HG03378 (cell line): ENCODE measurements around the gene ASMT.
A peak's percentile ranks its signal among the peaks of the same experiment; 100 is the strongest.
"Not testable (repeated sequence)": the region's sequence is repeated elsewhere in the genome, so short reads cannot be mapped to it uniquely, and the experiment has no call there.

Experiments used
- ATAC-seq: cut with Tn5 transposase; IDR thresholded peaks from one replicate; pipeline ENCODE4 v1.9.1; 2021; ENCODE audit warnings: mild to moderate bottlenecking, moderate library complexity; ENCODE audit not compliant: unreplicated experiment

The ASMT gene, protein sequence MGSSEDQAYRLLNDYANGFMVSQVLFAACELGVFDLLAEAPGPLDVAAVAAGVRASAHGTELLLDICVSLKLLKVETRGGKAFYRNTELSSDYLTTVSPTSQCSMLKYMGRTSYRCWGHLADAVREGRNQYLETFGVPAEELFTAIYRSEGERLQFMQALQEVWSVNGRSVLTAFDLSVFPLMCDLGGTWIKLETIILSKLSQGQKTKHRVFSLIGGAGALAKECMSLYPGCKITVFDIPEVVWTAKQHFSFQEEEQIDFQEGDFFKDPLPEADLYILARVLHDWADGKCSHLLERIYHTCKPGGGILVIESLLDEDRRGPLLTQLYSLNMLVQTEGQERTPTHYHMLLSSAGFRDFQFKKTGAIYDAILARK

DNA sequence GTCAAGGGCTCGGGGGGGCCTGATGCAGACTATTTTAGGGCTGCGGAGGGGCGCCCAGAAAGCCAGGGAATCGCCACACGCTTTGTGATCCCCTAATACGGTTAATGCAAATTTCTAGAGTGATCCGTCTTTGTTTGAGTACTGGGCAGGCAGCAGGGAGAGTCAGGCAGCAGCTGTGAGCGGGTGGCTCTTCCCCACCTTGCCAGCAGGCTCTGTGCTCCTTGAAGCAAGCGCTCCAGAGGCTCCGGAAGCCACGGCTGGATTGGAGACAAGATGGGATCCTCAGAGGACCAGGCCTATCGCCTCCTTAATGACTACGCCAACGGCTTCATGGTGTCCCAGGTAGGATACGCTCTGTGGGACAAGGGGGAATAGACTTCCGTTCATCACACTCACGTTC lies at the start of gene ASMT:
Gene ASMT (plus strand): TSS at position 133 of the 400 bp plus-strand sequence. CDS start 141 bp downstream, at position 274.
- no peak for ATAC-seq

DNA sequence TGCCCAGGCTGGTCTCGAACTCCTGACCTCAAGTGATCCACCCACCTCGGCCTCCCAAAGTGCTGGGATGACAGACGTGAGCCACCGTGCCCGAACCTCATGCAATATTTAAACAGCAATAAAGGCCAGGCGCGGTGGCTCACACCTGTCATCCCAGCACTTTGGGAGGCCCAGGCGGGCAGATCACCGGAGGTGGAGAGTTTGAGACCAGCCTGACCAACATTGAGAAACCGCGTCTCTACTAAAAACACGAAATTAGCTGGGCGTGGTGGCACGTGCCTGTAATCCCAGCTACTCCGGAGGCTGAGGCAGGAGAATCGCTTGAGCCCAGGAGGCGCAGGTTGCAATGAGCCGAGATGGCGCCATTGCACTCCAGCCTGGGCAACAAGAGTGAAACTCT lies 40.7 kb upstream of the ASMT start:
- ATAC-seq, result not testable (repeated sequence)

DNA sequence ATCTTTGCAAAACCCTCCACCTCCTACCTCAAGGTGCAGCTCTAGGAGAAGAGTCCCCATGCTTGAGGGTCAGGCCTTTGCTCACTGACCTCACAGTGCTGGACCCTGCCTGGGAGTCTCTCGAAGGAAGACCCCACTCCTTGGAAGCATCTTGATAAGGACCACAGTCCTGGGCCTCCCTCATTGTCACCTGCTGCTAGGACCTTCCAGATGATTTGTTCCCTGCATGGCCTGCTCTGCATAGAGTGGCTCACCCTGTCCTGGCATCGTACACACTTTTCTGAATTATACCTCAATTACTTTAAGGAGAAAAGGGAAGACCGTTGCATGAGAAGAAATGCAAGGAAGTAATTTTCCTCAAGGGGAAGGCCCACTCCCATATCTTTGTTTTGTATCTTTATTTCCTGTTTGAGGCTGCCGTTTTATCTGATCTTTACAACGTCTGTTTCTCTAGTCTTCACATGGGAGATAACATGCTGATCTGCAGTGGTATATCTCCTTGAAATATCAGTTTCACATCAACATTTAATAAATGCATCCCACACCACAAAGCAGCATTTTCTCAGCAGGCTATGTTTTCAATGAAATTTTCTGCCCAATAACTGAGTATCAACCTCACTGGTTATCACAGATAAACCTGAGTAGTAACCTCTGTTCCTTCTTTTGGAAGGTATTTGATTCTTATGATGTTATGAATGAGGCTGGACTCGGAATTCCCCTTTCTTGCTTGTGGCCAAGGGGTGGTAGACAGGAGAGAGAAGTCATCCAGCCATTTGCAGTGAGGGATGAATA lies 38.5 kb upstream of the ASMT start:
- ATAC-seq, result no peak

DNA sequence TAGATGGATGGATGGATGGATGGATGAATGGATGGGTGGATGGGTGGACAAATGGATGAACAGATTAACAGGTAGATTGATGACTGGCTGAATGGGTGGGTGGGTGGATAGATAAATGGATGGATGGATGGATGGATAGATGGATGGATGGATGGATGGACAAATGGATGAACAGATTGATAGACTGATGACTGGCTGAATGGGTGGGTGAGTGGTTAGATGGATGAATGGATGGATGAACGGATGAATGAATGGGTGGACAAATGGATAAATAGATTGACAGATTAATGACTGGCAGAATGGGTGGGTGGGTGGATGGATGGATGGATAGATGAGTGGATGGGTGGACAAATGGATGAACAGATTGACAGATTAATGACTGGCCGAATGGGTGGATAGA lies 37.0 kb upstream of the ASMT start:
- no peak for ATAC-seq

DNA sequence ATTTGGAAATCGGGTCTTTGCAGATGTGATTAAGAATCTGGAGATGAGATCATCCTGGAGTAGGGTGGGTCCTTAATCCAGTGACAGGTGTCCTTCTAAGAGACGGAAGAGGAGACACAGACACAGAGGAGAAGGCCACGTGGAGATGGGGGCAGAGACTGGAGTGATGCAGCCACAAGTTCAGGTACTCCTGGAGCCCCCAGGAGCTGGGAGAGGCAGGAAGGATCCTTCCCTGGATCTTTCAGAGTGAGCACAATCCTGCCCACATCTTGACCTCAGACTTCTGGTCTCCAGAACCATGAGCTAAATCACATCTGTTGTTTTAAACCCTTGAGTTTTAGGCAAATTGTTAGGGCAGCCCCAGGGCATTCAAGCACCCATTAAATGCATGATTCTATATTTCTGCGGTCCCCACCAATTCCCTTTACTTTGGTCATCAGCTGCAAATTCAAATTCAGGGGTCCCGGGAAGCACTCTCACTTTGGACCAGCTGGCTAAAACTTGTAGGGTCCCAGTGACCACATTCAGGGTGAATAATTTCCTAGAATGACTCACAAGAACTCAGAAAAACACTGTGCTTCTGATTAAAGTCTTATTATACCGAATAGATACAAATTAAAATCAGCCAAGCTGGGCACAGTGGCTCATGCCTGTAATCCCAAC lies 36.2 kb upstream of the ASMT start:
- no peak for ATAC-seq

DNA sequence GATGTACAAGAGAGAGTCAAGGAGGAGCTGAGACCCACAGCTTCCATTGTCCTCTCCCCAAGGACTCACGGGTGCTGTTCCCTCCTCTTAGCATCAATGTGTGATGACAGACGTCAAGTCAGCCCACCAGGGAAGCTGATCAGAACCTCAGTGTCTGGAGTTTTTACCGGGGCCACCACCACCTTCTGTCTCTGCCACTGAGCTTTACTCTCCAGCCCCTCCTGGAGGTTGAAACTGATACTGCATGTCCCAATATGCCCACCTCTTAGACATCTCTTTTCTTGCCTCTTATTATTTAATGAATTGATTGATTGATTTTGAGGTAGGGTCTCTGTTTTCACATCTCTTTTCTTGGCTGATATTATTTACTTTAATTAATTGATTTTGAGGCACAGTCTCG lies 33.7 kb upstream of the ASMT start:
- ATAC-seq, result peak; percentile 46

DNA sequence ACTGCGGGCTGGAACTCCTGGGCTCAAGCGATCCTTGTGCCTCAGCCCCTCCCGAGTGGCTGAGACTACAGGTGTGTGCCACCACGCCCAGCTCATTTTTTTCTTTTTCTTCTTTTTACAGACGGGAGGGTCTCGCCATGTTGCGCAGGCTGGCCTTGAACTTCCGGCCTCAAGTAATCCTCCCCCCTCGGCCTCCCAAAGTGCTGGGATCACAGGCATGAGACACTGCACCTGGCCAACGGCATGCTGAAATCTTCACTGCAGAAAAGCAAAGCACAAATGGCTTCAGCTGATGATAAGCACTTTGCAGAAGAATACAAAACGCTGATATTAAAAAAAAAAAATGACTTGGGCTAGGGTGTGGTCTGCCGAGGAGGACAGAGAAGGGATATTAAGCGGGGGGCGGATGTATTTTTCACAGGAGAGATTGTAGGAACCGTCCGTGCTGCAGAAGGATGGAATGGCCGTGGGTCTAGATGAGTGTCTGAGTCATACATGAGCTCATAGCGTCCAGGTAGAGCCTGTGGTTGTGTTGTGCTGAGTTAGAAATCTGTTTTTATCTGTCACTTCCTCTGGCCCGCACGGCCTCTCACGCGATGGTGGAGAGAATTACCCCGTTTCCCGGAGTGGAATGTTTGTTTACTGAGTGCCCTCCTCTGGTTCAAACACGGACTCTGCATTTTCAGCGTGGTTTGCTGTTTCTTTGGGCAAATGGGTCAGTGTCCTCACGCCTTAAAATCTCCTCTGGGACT lies 32.0 kb upstream of the ASMT start:
- peak; percentile 82 for ATAC-seq

DNA sequence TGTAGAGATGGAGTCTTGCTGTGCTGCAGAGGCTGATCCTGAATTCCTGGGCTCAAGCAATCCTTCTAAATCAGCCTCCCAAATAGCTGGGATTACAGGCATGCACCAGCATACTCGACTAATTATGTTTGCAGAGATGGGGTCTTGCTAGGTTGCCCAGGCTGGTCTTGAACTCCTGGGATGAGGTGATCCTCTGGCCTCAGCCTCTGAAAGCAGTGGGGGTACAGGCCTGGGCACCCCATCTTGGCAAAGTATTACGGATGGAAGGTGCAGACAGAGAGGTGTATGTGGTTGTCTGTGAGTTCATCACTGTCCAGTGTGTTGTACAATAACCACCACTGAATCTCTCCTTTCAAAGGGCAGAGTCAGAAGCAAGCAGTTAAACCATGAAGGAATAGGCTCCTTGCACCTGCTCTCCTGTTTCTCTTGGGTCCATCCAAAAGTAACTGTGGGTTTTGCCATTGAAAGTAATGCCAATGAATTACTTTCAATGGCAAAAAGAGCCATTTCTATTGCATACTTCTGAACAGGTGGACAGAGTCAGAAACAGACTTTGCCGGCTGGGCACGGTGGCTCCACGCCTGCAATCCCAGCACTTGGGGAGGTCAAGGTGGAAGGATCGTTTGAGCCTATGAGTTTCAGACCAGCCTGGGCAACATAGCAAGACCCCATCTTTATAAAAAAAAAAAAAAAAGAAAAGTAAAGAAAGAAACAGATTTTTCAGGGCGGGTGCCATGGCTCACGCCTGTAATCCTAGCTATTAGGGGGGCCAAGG lies 30.4 kb upstream of the ASMT start:
- no peak for ATAC-seq

DNA sequence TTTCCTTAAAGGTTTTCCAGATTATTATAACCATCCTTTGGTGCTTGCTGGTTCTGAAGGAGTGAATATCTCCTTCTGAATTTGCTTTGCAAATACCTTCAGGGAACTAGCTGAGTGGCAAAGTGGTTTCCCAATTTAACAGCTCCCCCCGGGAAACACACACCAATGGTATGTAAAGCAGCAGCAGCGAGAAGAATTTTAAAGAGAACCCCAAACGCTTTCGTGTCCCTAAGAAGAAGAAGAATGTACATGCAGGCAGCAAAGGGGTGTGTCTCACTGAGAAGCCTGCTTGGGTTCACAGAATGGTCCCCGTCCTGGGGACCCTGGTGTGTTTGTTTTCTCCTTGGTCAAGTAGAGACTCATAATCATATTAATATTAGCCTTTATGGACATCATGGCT lies 27.7 kb upstream of the ASMT start:
- ATAC-seq, result no peak

DNA sequence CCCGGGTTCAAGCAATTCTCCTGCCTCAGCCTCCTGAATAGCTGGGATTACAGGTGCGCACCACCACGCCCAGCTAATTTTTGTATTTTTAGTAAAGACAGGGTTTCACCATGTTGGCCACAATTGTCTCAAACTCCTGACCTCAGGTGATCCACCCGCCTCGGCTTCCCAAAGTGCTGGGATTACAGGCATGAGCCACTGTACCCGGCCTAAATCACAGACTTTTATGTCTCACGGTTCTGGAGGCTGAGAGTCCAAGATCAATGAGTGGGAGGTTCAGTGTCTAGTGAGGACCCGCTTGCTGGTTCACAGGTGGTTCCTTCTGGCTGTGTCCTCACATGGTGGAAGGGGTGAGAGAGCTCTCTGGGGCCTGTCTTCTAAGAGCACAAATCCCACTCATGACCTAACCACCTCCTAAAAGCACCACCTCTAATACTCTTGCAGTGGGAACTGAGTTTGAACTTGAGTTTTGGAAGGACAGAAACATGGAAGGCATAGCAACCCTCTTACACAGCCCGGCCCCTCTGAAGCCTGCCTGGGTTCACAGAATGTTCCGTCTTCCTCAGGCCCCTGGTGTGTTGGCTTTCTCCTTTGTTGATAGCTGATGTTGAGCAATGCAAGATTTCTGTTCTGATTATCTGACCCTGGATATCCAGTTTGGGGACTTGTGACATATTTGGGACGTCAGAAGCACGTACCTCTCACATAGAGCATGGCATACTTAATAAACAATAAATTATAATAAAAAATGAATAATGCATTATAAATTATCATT lies 25.3 kb upstream of the ASMT start:
- ATAC-seq, result no peak

DNA sequence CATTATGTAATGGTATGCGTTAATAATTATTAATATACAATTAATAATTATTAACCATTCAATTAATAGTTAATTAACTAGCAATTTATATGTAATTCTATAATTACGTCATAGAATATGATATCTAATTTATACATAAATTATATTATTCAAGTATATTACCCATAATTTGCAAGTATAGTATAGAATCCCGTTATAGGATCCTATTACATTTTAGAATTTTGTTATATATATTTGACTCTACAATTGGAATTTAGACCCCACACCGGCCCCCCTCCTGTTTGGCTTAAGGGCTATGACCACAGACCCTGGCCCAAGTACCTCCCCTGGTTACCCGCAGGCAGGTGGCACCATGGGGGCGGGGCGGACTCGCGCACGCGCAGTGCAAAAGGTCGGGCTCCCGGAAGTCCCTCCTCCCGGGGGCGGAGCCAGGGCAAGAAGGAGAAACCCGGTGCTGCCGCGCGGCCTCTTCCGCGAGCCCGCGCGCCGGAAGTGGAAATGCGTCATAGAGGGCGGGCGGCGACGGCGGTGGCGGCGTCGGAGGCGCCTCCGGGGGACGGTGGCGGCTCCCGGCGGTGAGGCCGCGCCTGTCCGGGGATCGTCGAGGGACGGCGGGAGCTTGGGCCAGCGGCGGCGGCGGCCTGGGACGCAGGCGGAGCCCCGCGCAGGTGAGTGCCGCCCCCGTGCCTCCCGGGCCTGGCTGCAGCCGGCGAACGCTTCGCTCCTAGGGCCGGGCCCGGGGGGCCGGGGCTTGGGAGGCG lies 23.6 kb upstream of the ASMT start, which contains the start of gene AKAP17A:
Gene AKAP17A (plus strand): TSS at position 503 of the 761 bp plus-strand sequence. CDS start 1,859 bp downstream, outside the sequence.
- peak; percentile 64 for ATAC-seq

DNA sequence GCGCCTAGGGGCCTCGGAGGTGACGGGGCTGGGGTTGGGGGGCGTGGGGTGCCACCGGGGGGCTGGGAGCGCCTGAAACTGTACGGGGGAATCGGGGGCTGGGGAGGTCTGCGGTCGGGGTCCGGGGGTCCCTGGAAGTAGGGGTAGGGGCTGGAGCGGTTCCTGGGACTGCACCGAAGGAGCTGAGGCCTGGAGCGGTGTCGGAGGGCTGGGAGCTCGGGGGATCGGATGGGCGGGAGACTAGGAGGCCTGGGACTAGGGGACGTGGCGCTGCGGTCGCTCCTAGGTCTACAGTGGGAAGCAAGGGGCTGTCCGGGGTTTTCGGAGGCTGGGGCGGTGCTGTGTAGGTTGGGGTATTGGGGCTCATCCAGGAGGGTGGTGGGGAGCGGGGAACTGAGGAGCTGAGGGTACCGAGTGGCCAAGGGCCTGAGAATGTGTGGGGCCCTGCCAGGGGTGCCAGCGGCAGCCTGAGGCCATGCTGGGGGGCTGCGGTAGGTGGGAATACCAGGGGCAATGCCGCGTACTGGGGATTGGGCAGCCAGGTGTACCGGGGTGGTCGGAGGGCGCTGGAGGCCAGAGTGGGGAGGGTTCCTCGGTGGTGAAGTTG lies 22.9 kb upstream of the ASMT start:
- no peak for ATAC-seq

DNA sequence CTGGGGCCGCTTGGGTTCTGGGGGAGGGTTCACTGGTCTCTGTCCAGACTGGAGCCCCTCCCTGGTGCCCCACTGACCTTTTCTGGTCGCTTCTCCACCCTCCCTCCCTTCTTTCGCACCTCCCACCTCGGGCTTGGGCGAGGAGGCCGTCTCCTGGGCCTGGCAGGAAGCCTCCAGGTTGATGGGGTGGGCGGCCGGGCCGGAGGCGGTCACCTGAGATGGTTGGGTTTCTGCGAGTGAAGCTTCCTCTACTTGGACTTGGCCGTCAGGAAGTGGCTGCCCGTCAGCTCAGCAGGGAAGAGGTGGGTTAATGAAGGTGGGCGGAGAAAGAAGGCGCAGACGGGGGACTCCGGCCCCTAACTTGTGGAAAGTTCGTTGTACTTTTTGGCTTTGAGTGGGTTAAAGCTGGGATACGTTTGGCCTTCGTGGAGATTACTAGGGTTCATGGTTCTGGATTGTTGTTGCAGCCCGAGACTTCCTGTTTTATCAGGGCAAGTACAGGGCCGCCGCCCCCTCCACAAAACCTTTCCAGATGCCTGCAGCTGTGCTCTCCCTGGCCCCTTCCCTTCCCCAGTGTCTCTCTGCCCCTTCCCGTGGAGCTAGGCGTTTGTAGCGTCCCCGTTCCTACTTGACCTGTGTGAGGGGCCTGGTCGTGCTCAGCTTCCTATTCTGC lies 22.3 kb upstream of the ASMT start:
- peak; percentile 51 for ATAC-seq

DNA sequence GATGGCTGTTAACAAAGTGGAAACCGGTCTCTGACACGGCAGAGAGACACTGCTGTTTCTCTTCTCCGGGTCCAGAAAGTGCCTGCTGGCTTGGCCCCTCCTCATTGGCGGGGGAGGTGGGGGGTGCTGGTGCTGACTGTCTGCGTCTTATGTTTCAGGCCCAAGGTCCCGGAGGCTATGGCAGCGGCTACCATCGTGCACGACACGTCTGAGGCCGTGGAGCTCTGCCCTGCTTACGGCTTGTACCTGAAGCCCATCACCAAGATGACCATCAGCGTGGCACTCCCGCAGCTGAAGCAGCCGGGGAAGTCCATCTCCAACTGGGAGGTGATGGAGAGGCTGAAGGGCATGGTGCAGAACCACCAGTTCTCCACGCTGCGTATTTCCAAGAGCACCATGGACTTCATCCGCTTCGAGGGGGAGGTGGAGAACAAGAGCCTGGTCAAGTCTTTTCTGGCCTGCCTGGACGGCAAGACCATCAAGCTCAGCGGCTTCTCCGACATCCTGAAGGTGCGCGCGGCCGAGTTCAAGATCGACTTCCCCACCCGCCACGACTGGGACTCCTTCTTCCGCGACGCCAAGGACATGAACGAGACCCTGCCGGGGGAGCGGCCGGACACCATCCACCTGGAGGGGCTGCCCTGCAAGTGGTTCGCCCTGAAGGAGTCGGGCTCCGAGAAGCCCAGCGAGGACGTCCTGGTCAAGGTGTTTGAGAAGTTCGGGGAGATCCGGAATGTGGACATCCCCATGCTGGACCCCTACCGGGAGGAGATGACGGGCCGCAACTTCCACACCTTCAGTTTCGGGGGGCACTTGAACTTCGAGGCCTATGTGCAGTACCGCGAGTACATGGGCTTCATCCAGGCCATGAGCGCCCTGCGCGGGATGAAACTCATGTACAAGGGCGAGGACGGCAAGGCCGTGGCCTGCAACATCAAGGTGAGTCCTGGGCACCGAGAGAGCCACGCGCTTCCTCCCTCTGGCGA lies 21.3 kb upstream of the ASMT start:
- ATAC-seq, result no peak

DNA sequence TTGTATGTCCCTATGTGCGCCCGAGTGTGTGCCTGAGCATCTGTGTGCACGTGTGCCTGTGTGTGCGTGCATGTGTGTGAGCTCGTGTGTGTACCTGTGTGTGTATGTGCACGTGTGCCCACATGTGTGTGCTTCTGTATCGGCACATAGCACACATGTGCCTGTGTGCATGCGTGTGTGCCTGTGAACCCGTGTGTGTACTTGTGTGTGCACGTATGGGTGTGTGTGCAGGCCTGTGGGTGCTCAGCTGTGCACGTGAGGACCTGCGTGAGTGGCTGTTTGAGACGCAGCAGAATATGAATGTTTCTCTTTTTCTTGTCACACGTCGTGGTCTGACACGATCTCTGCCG lies 19.2 kb upstream of the ASMT start:
- ATAC-seq, result no peak

DNA sequence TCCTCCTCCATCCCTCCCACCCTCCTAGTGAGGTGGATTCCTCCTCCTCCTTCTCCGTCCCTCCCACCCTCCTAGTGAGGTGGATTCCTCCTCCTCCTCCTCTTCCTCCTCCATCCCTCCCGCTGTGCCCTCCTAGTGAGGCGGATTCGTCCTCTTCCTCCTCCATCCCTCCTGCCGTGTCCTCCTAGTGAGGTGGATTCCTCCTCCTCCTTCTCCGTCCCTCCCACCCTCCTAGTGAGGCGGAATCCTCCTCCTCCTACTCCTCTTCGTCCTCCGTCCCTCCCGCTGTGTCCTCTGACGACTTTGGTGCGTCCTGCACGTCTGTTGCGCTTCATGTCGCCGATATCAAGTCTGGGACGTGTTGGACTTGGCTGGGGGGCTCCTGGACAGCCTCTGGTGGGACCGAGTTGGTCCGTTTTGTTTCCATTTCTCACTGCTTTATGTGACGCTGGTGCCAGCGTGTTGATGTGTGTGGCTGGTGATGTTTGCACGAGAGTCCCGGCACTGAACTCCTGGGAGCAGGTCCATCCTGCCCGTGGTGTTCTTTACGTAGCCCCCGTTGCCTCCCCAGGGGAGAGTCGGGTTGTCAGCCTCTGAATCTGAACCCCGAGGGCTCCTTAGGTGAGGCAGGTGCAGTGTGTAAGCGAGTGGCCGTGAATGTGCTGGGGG lies 18.0 kb upstream of the ASMT start:
- no peak for ATAC-seq
